PFSK-1 (cell line): ENCODE data around the gene HIVEP1.

Experiments used
- FOXP2 ChIP-seq: optimal IDR thresholded peaks from 2 replicates; pipeline ENCODE3; 2011; ENCODE audit warnings: borderline replicate concordance, control low read depth, inconsistent platforms; ENCODE audit not compliant: insufficient read depth; ENCODE audit errors: extremely low read length, extremely low read depth
- POLR2AphosphoS5 ChIP-seq: IDR thresholded peaks from 2 replicates; pipeline ENCODE4 v1.6.1; 2012; ENCODE audit warnings: low read depth, mild to moderate bottlenecking, control low read depth, low read length, moderate library complexity
- SIN3A ChIP-seq: IDR thresholded peaks from 2 replicates; pipeline ENCODE4 v1.6.1; 2012; ENCODE audit warnings: mild to moderate bottlenecking, low read length, moderate library complexity, borderline replicate concordance; ENCODE audit not compliant: insufficient read depth
- TAF1 ChIP-seq: IDR thresholded peaks from 2 replicates; pipeline ENCODE4 v1.6.1; 2012; ENCODE audit warnings: low read length, control low read depth, borderline replicate concordance; ENCODE audit not compliant: insufficient read depth
- TF ChIP-seq, protein P1 (sequence below), 2 experiments: IDR thresholded peaks; 2 replicates each; pipeline versions ENCODE4 v1.6.1 to v1.8.0; 2011 to 2012; ENCODE audit warnings: low read depth in 2 of 2, low read length in 2 of 2, control low read depth in 1 of 2, inconsistent platforms in 1 of 2, mild to moderate bottlenecking in 1 of 2, moderate library complexity in 1 of 2; ENCODE audit not compliant: insufficient read depth in 1 of 2

The HIVEP1 gene

DNA sequence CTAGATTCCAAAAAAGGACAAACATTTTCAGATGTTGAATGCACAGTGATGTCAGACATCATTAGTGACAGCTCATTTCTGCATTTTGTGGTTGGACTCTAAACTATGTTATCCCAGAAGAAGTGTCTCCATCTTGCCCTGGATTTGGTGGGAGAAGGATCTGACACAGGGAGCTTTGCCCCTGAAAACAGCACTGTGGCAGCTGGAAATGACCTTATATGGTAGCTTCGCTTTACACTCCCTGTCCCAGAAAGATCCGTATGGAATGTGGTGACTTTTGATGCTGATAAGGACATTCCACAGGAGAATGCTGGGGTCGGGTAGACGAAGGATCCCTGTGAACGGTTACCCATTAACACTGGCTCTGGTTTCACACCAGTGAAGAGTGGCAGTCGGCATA is 190.9 kb downstream of the HIVEP1 start:
- no peak for TF ChIP-seq SIN3A
- no peak for TF ChIP-seq TAF1
- no peak for TF ChIP-seq FOXP2
- TF ChIP-seq POLR2AphosphoS5 = no peak

DNA sequence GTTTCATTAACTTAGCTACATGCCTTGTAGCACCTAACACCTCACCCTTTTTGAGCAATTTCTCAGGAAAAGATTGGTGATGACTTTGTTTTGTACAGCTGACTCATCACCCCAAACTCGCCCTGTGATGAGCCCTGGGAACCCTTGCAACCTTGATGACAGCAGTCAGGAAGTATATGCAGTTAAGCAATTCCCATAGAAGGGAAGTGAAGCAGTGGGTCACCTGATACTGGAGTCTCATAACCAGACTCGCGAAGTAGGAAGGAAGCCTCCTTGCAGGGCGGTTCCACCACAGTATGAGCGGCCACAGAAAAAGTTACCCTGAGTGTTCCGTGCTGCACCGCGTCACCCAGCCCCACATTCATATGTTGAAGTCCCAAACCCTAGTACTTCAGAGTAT is 196.1 kb downstream of the HIVEP1 start:
- TF ChIP-seq SIN3A (no peak), FOXP2 (no peak), POLR2AphosphoS5 (no peak), TAF1 (no peak)
- TF ChIP-seq, protein P1, sequence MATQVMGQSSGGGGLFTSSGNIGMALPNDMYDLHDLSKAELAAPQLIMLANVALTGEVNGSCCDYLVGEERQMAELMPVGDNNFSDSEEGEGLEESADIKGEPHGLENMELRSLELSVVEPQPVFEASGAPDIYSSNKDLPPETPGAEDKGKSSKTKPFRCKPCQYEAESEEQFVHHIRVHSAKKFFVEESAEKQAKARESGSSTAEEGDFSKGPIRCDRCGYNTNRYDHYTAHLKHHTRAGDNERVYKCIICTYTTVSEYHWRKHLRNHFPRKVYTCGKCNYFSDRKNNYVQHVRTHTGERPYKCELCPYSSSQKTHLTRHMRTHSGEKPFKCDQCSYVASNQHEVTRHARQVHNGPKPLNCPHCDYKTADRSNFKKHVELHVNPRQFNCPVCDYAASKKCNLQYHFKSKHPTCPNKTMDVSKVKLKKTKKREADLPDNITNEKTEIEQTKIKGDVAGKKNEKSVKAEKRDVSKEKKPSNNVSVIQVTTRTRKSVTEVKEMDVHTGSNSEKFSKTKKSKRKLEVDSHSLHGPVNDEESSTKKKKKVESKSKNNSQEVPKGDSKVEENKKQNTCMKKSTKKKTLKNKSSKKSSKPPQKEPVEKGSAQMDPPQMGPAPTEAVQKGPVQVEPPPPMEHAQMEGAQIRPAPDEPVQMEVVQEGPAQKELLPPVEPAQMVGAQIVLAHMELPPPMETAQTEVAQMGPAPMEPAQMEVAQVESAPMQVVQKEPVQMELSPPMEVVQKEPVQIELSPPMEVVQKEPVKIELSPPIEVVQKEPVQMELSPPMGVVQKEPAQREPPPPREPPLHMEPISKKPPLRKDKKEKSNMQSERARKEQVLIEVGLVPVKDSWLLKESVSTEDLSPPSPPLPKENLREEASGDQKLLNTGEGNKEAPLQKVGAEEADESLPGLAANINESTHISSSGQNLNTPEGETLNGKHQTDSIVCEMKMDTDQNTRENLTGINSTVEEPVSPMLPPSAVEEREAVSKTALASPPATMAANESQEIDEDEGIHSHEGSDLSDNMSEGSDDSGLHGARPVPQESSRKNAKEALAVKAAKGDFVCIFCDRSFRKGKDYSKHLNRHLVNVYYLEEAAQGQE (IDR thresholded peaks at IDR 0.05; ENCODE audit: insufficient read depth in 1 of 2, low read depth in 2 of 2, low read length in 2 of 2) = no peak

GRCh38 chr6:12208673-12209072 is 196.6 kb downstream of the HIVEP1 start:
- no peak for TF ChIP-seq FOXP2
- TF ChIP-seq, protein P1 (IDR thresholded peaks at IDR 0.05; ENCODE audit: insufficient read depth in 1 of 2, low read depth in 2 of 2, low read length in 2 of 2) = no peak
- no peak for TF ChIP-seq TAF1
- no peak for TF ChIP-seq POLR2AphosphoS5
- TF ChIP-seq SIN3A = no peak
